ENCODE data around the gene OR13C5. TPM values are rescaled to one million over a fixed set of nuclear protein-coding genes. Genes with fewer than 3 reads are reported as not detected.

Gene OR13C5, protein sequence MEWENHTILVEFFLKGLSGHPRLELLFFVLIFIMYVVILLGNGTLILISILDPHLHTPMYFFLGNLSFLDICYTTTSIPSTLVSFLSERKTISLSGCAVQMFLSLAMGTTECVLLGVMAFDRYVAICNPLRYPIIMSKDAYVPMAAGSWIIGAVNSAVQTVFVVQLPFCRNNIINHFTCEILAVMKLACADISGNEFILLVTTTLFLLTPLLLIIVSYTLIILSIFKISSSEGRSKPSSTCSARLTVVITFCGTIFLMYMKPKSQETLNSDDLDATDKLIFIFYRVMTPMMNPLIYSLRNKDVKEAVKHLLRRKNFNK
- not detected in 5 replicates for total RNA-seq (2022; extraction: Qiagen RNA extraction; ENCODE audit: low read depth)

DNA sequence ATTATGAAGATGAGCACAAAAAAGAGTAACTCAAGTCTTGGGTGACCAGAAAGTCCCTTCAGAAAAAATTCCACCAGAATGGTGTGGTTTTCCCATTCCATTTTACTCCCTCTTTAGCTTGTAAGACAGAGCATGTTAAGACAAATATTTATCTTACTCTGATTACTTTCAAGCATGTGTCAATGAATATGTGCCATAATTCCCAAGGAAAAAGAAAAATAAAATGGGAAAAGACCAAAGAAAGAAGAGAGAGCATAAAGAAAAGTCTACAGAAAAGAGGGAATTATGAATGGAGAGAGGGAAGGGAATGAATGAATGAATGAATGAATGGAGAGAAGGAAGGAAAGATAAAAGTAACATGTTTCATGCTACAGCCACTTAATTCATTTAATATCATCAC lies at the start of gene OR13C5:
Gene OR13C5 (minus strand): TSS at position 101 of the 400 bp plus-strand sequence. CDS start 0 bp downstream, at position 101.

DNA sequence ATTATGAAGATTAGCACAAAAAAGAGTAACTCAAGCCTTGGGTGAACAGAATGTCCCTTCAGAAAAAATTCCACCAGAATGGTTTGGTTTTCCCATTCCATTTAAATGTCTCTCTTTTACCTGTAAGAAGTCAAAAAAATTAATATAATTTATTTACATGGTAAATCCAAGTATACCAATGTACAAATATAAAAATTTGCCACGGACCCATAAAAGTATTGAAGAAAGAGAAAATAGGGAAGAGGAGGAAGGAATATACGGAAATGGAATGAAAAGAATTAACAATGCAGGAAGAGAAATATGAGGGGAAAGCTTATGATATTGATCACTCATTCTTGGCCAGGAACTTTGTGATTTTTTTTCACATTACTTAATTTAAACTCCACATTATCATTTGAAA lies 18.9 kb upstream of the OR13C5 start, which contains the start of gene OR13C9:
Gene OR13C9 (minus strand): TSS at position 101 of the 400 bp plus-strand sequence. CDS start 0 bp downstream, at position 101.

DNA sequence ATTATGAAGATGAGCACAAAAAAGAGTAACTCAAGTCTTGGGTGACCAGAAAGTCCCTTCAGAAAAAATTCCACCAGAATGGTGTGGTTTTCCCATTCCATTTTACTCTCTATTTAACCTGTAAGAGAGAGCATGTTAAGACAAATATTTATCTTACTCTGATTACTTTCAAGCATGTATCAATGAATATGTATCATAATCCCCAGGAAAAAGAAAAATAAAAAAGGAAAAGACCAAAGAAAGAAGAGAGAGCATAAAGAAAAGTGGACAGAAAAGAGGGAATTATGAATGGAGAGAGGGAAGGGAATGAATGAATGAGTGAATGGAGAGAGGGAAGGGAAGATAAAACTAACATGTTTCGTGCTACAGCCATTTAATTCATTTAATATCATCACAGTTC lies 6.3 kb upstream of the OR13C5 start, which contains the start of gene OR13C2:
Gene OR13C2 (minus strand): TSS at position 101 of the 400 bp plus-strand sequence. CDS start 0 bp downstream, at position 101.

DNA sequence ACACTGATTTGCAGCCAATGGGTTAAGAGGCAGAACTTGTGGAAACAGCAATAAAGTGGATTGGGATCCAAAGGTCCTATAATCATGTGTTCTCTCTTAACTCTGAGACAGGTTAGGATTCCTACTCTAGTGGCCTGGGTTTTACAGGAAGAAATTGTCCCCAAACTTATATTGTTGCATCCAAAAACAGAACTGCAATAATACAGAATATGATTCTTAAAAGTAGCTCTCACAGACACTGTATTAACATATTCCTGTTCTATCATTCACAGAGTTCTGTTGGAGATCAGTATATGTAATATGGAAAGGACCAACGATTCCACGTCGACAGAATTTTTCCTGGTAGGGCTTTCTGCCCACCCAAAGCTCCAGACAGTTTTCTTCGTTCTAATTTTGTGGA lies 30.3 kb downstream of the OR13C5 start, which contains the start of gene OR13C8:
Gene OR13C8 (plus strand): TSS at position 301 of the 400 bp plus-strand sequence. CDS start 0 bp downstream, at position 301.

Other genes with a start within 250 kb of the OR13C5 start
- gene OR13F1, start 95.2 kb downstream of the OR13C5 start, total RNA-seq (2022; extraction: Qiagen RNA extraction; ENCODE audit: low read depth) = not detected in 5 replicates
- not detected in 5 replicates for gene OR13C4, start 72.2 kb downstream of the OR13C5 start, total RNA-seq (2022; extraction: Qiagen RNA extraction; ENCODE audit: low read depth)
- not detected in 5 replicates for gene OR13C3, start 62.6 kb downstream of the OR13C5 start, total RNA-seq (2022; extraction: Qiagen RNA extraction; ENCODE audit: low read depth)
- not detected in 5 replicates for gene OR13C8, start 30.2 kb downstream of the OR13C5 start, total RNA-seq (2022; extraction: Qiagen RNA extraction; ENCODE audit: low read depth)
- not detected in 5 replicates for gene OR13C2, start 6.2 kb upstream of the OR13C5 start, total RNA-seq (2022; extraction: Qiagen RNA extraction; ENCODE audit: low read depth)
- not detected in 5 replicates for gene OR13C9, start 18.8 kb upstream of the OR13C5 start, total RNA-seq (2022; extraction: Qiagen RNA extraction; ENCODE audit: low read depth)
- gene OR13D1, start 95.1 kb upstream of the OR13C5 start, total RNA-seq (2022; extraction: Qiagen RNA extraction; ENCODE audit: low read depth) = not detected in 5 replicates
- gene NIPSNAP3A, start 148.3 kb upstream of the OR13C5 start, total RNA-seq (2022; extraction: Qiagen RNA extraction; ENCODE audit: low read depth) = 6.5 to 15.4 TPM (median 13.4 TPM) in 5 replicates
- 0.24 to 0.74 TPM (median 0.73 TPM) in 5 replicates for gene NIPSNAP3B, start 164.7 kb upstream of the OR13C5 start, total RNA-seq (2022; extraction: Qiagen RNA extraction; ENCODE audit: low read depth)

Measured in A549 treated with RU486 at 1 μM for 4 hours (cell line).